MM.1S (cell line): ENCODE results near the gene ZNF787.

Experiments
- CTCF ChIP-seq: fragments of 300-600 bp; sonication (generic); IDR thresholded peaks from 2 replicates; pipeline ENCODE4 v1.5.1; 2016; ENCODE audit warnings: antibody characterized with exemption, low read length, mixed read lengths
- EZH2 ChIP-seq: fragments of 300-600 bp; sonication (generic); optimal IDR thresholded peaks from 2 replicates; pipeline ENCODE3; 2017; ENCODE audit warnings: low read depth, mild to moderate bottlenecking, antibody characterized with exemption, low read length, mixed read lengths
- EZH2phosphoT487 ChIP-seq: fragments of 300-600 bp; sonication (generic); IDR thresholded peaks from 2 replicates; pipeline ENCODE4 v1.6.1; 2018; ENCODE audit warnings: antibody characterized with exemption, low read length

- TF ChIP-seq CTCF (no peak), EZH2phosphoT487 (no peak), EZH2 (no peak)
Observed at GRCh38 chr19:56096665-56097064, 24.4 kb downstream of the ZNF787 start.
